C4-2B (cell line): Measurements from ENCODE around the gene GALNT10.

ENCODE experiments used
- CTCF ChIP-seq: fragments of 450-650 bp; conservative IDR thresholded peaks from 2 replicates; pipeline ENCODE4 v1.5.1; 2017; ENCODE audit warnings: mild to moderate bottlenecking
- ZFX ChIP-seq: fragments of 450-650 bp; IDR thresholded peaks from 2 replicates; pipeline ENCODE4 v1.6.1; 2017

- TF ChIP-seq CTCF, result no peak
- TF ChIP-seq ZFX, result no peak
These were observed 38.2 kb downstream of the GALNT10 start for GRCh38 chr5:154228696-154229095.
